ENCODE results near the gene MMP24OS.

DNA sequence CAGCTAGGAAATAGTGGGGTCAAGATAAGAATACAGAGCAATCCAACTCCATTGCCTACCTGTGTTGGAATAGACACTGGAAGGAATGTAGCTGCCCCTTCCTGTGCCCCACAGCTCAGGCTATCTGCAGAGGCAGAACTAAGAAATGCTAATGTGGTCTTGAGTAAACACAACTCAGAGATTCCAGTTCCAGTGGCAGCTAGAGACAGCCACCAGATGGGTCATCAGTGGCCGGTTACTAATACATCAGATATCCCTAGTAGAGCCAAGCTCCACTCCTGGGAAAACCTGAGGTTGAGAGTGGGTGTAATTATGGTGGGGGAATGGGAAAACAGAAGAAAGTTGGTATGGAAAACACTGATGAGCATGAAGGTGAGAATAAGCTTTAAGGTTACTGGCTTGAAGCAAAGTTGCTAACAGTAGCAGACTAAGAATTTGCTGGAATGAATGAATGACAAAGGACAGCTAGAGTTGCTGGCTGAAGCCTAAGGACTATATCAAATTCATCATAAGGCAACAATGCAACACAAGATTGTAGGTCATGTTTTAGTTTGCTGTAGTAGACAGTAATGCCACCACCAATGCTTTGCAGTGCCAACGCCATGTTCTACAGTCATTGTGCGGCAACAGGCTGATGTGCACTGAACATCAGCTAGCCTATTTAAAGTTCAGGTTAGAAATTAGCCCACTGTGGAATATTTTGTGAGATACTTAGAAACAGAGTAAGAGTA is 42.6 kb upstream of the MMP24OS start:
- TF ChIP-seq, protein P1, sequence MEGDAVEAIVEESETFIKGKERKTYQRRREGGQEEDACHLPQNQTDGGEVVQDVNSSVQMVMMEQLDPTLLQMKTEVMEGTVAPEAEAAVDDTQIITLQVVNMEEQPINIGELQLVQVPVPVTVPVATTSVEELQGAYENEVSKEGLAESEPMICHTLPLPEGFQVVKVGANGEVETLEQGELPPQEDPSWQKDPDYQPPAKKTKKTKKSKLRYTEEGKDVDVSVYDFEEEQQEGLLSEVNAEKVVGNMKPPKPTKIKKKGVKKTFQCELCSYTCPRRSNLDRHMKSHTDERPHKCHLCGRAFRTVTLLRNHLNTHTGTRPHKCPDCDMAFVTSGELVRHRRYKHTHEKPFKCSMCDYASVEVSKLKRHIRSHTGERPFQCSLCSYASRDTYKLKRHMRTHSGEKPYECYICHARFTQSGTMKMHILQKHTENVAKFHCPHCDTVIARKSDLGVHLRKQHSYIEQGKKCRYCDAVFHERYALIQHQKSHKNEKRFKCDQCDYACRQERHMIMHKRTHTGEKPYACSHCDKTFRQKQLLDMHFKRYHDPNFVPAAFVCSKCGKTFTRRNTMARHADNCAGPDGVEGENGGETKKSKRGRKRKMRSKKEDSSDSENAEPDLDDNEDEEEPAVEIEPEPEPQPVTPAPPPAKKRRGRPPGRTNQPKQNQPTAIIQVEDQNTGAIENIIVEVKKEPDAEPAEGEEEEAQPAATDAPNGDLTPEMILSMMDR (IDR thresholded peaks at IDR 0.05): no peak
- no peak for TF ChIP-seq POLR2A (IDR thresholded peaks at IDR 0.05)
